Fibroblast of skin of scalp (primary cell): Measurements from ENCODE around the gene GUCA1A.
A peak's percentile ranks its signal among the peaks of the same experiment; 100 is the strongest.
"Not testable (repeated sequence)": the region's sequence is repeated elsewhere in the genome, so short reads cannot be mapped to it uniquely, and the experiment has no call there.

ENCODE experiments used
- DNase-seq: peaks from one replicate; pipeline ENCODE4 v3.0.0-alpha.2; 2013

GUCA1A gene

GRCh38 chr6:42177514-42178364, 4.6 kb downstream of the GUCA1A start:
- no peak for DNase-seq

- no peak for DNase-seq
Measured at GRCh38 chr6:42179261-42179944, 6.2 kb downstream of the GUCA1A start.

GRCh38 chr6:42179945-42180313, 6.8 kb downstream of the GUCA1A start:
- DNase-seq = no peak

- DNase-seq = no peak
Measured at GRCh38 chr6:42182101-42182500, 8.9 kb downstream of the GUCA1A start.

- no peak for DNase-seq
Measured at GRCh38 chr6:42184475-42184874, 11.3 kb downstream of the GUCA1A start.

- DNase-seq = no peak
Measured at GRCh38 chr6:42185597-42185996, 12.4 kb downstream of the GUCA1A start.

- DNase-seq = no peak
Measured at GRCh38 chr6:42188406-42188805, 15.2 kb downstream of the GUCA1A start.

GRCh38 chr6:42190554-42191183, 17.5 kb downstream of the GUCA1A start:
- peak; percentile 86 for DNase-seq

- not testable (repeated sequence) for DNase-seq
Measured at GRCh38 chr6:42192385-42192784, 19.2 kb downstream of the GUCA1A start.

- peak; percentile 36 for DNase-seq
Measured at GRCh38 chr6:42193491-42193894, 20.3 kb downstream of the GUCA1A start.

- DNase-seq = no peak
Measured at GRCh38 chr6:42194056-42194455, 20.9 kb downstream of the GUCA1A start.

GRCh38 chr6:42195415-42195814, 22.3 kb downstream of the GUCA1A start:
- no peak for DNase-seq

- peak; percentile 45 for DNase-seq
Measured at GRCh38 chr6:42197555-42198362, 24.6 kb downstream of the GUCA1A start.

GRCh38 chr6:42199106-42199981, 26.2 kb downstream of the GUCA1A start:
- DNase-seq = peak; percentile 70

GRCh38 chr6:42200035-42200434, 26.9 kb downstream of the GUCA1A start:
- peak; percentile 95 for DNase-seq

GRCh38 chr6:42201382-42201781, 28.2 kb downstream of the GUCA1A start:
- DNase-seq = no peak

- DNase-seq = not testable (repeated sequence)
Measured at GRCh38 chr6:42202131-42202915, 29.2 kb downstream of the GUCA1A start.

- DNase-seq = no peak
Measured at GRCh38 chr6:42203183-42203582, 30.0 kb downstream of the GUCA1A start.

- DNase-seq = no peak
Measured at GRCh38 chr6:42204768-42205282, 31.7 kb downstream of the GUCA1A start.

- not testable (repeated sequence) for DNase-seq
Measured at GRCh38 chr6:42207559-42207958, 34.4 kb downstream of the GUCA1A start.
